Tibial nerve (tissue), 4 donors: ENCODE measurements around the gene AKAP12. TPM values are rescaled to one million over a fixed set of nuclear protein-coding genes. Genes with fewer than 3 reads are reported as not detected.
"Not testable (repeated sequence)": the region's sequence is repeated elsewhere in the genome, so short reads cannot be mapped to it uniquely, and the experiment has no call there.

Source experiments
- DNase-seq, 2 donors: peaks; one replicate each; pipeline ENCODE4 v3.0.0-alpha.2; 2019; ENCODE audit warnings: low spot score in 2 of 2
- H3K27ac ChIP-seq, 4 donors: fragments of 200-600 bp; sonication (generic) in 3 of 4; one replicate each; pipeline ENCODE4 v1.5.1; 2017 to 2019; ENCODE audit warnings: mild to moderate bottlenecking in 1 of 4
- H3K27me3 ChIP-seq, 2 donors: fragments of 200-600 bp; sonication (generic) in 1 of 2; one replicate each; pipeline versions ENCODE4 v1.5.1 to v1.6.0; 2017 to 2019
- H3K36me3 ChIP-seq, 3 donors: fragments of 200-600 bp; sonication (generic); one replicate each; pipeline ENCODE4 v1.5.1; 2018 to 2019
- H3K4me1 ChIP-seq, 4 donors: fragments of 200-600 bp; sonication (generic) in 3 of 4; one replicate each; pipeline ENCODE4 v1.5.1; 2017 to 2019
- H3K4me3 ChIP-seq, 4 donors: fragments of 200-600 bp; sonication (generic) in 3 of 4; one replicate each; pipeline ENCODE4 v1.5.1; 2017 to 2019; ENCODE audit warnings: mild to moderate bottlenecking in 1 of 4, moderate library complexity in 1 of 4
- H3K9me3 ChIP-seq, 4 donors: fragments of 200-600 bp; sonication (generic) in 3 of 4; one replicate each; pipeline ENCODE4 v1.5.1; 2017 to 2019
- CTCF ChIP-seq, 5 experiments: fragments of 200-600 bp in 3 of 5; fragments of 450-650 bp in 2 of 5; sonication (generic) in 3 of 5; IDR thresholded peaks; one replicate each; pipeline ENCODE4 v1.5.1; 2016 to 2019; ENCODE audit warnings: antibody characterized with exemption in 5 of 5, mild to moderate bottlenecking in 3 of 5, moderate library complexity in 2 of 5
- EP300 ChIP-seq, 2 donors: sonication (generic); formaldehyde crosslinking; IDR thresholded peaks; one replicate each; pipeline ENCODE4 v1.6.1; 2017; ENCODE audit warnings: antibody characterized with exemption in 2 of 2, mild to moderate bottlenecking in 1 of 2
- POLR2A ChIP-seq, 2 donors: fragments of 450-650 bp; IDR thresholded peaks; one replicate each; pipeline ENCODE4 v1.6.1; 2017; ENCODE audit warnings: antibody characterized with exemption in 2 of 2, mild to moderate bottlenecking in 2 of 2, moderate library complexity in 2 of 2
- WGBS, 2 donors: methylation state at CpG; one replicate each; pipeline ENCODE4 v1.1.5; 2018; 5-methylcytosine and 5-hydroxymethylcytosine counted together
- total RNA-seq, 4 donors: library from RNA; depleted of rRNA; stranded (reverse); fragments of >200 nt; gene quantifications; one replicate each; pipeline ENCODE4 v1.1.0, GENCODE V29; 2016

The AKAP12 gene
- total RNA-seq, 4 donors from 2014 or later = 214 to 268 (median 232) TPM

- Histone ChIP-seq H3K4me3 (no peak overlapping the region), H3K9me3 (no peaks in the 10 kb centered on the region), H3K4me1 (peaks cover 0 to 15% (median 3%) of the 10 kb centered on the region in 4 donors), H3K27ac (no peak overlapping the region), H3K36me3 (peaks cover 0 to 48% (median 0%) of the 10 kb centered on the region in 3 donors), H3K27me3 (no peaks in the 10 kb centered on the region)
- TF ChIP-seq CTCF (IDR thresholded peaks at IDR 0.05) (no peak), POLR2A (IDR thresholded peaks at IDR 0.05) (no peak), EP300 (IDR thresholded peaks at IDR 0.05) (no peak)
- DNase-seq = no peak
- 93 to 96% methylated on average over 7 of the region's 7 CpGs for WGBS, 2 donors
Measured at GRCh38 chr6:151351731-151352130, 112.0 kb downstream of the AKAP12 start.

GRCh38 chr6:151352410-151353396 is 112.9 kb downstream of the AKAP12 start:
- H3K4me3 ChIP-seq = no peak overlapping the region
- H3K4me1 ChIP-seq = peaks cover 0 to 16% (median 4%) of the 10 kb centered on the region in 4 donors
- H3K9me3 ChIP-seq = no peaks in the 10 kb centered on the region
- TF ChIP-seq EP300 (IDR thresholded peaks at IDR 0.05) (no peak), CTCF (IDR thresholded peaks at IDR 0.05) (no peak), POLR2A (IDR thresholded peaks at IDR 0.05) (no peak)
- H3K27me3 ChIP-seq = no peaks in the 10 kb centered on the region
- H3K27ac ChIP-seq = no peak overlapping the region
- DNase-seq = no peak
- H3K36me3 ChIP-seq = peaks cover 0 to 48% (median 0%) of the 10 kb centered on the region in 3 donors
- 86 to 87% methylated on average over 19 of the region's 19 CpGs for WGBS, 2 donors

GRCh38 chr6:151353795-151354194 is 114.0 kb downstream of the AKAP12 start:
- H3K9me3 ChIP-seq = no peaks in the 10 kb centered on the region
- H3K4me3 ChIP-seq = no peak overlapping the region
- H3K27ac ChIP-seq = no peak overlapping the region
- WGBS, 2 donors = 90 to 92% methylated on average over 10 of the region's 10 CpGs
- H3K27me3 ChIP-seq = no peaks in the 10 kb centered on the region
- peaks cover 0 to 48% (median 0%) of the 10 kb centered on the region in 3 donors for H3K36me3 ChIP-seq
- DNase-seq = no peak
- H3K4me1 ChIP-seq = peaks cover 0 to 21% (median 8%) of the 10 kb centered on the region in 4 donors
- no peak for TF ChIP-seq CTCF (IDR thresholded peaks at IDR 0.05)
- no peak for TF ChIP-seq EP300 (IDR thresholded peaks at IDR 0.05)
- no peak for TF ChIP-seq POLR2A (IDR thresholded peaks at IDR 0.05)

- not testable (repeated sequence) for H3K9me3 ChIP-seq, H3K27me3 ChIP-seq, H3K4me3 ChIP-seq, DNase-seq
- peaks cover 0 to 21% (median 8%) of the 10 kb centered on the region in 4 donors for H3K4me1 ChIP-seq
- peak overlapping the region in 1 of 4 donors; percentile 70 for H3K27ac ChIP-seq
- H3K36me3 ChIP-seq = peaks cover 0 to 54% (median 0%) of the 10 kb centered on the region in 3 donors
- WGBS, 2 donors = 53 to 73% methylated on average over 6 of the region's 6 CpGs
Measured at GRCh38 chr6:151356983-151357382, 117.2 kb downstream of the AKAP12 start.

GRCh38 chr6:151357758-151358436 is 118.1 kb downstream of the AKAP12 start:
- Histone ChIP-seq H3K4me1 (peaks cover 0 to 21% (median 8%) of the 10 kb centered on the region in 4 donors), H3K4me3 (no peak overlapping the region), H3K27ac (peak overlapping the region in 1 of 4 donors; percentile 70), H3K9me3 (no peaks in the 10 kb centered on the region), H3K36me3 (peaks cover 0 to 56% (median 0%) of the 10 kb centered on the region in 3 donors), H3K27me3 (no peaks in the 10 kb centered on the region)
- no peak for DNase-seq
- 72 to 74% methylated on average over 6 of the region's 6 CpGs for WGBS, 2 donors
- TF ChIP-seq CTCF (IDR thresholded peaks at IDR 0.05) (no peak), EP300 (IDR thresholded peaks at IDR 0.05) (no peak), POLR2A (IDR thresholded peaks at IDR 0.05) (no peak)
